Fibroblast of lung (primary cell): ENCODE measurements around the gene TDP1. TPM values are rescaled to one million over a fixed set of nuclear protein-coding genes. Genes with fewer than 3 reads are reported as not detected.

Experiments
- DNase-seq, 2 donors: peaks; one replicate each; pipeline versions ENCODE4 v3.0.0 to v3.0.0-alpha.2; 2010; ENCODE audit warnings: low read depth in 2 of 2
- H2AFZ ChIP-seq: 2 replicates; pipeline ENCODE4 v1.5.1; 2012; ENCODE audit warnings: low read length, control low read depth, inconsistent platforms
- H3K27ac ChIP-seq: 2 replicates; pipeline ENCODE4 v1.5.1; 2011; ENCODE audit warnings: low read length, control low read depth; ENCODE audit not compliant: insufficient read depth
- H3K27me3 ChIP-seq: 2 replicates; pipeline ENCODE4 v1.5.1; 2011; ENCODE audit warnings: mild to moderate bottlenecking, low read length; ENCODE audit not compliant: control insufficient read depth, insufficient read depth
- H3K36me3 ChIP-seq: 2 replicates; pipeline ENCODE4 v1.5.1; 2011; ENCODE audit warnings: low read length; ENCODE audit not compliant: control insufficient read depth, insufficient read depth
- H3K4me1 ChIP-seq: 2 replicates; pipeline ENCODE4 v1.5.1; 2011; ENCODE audit warnings: low read length; ENCODE audit not compliant: control insufficient read depth, insufficient read depth; ENCODE audit errors: extremely low read depth
- H3K4me2 ChIP-seq: 2 replicates; pipeline ENCODE4 v1.5.1; 2011; ENCODE audit warnings: low read length, control low read depth; ENCODE audit not compliant: insufficient read depth; ENCODE audit errors: extremely low read depth
- H3K4me3 ChIP-seq, 4 experiments: fragments of 200-600 bp in 1 of 4; sonication (generic) in 1 of 4; replicated peaks in 1 of 4; 2 replicates each; pipeline ENCODE4 v1.5.1; 2011 to 2016; ENCODE audit warnings: low read length in 4 of 4, low read depth in 3 of 4, mild to moderate bottlenecking in 3 of 4, control low read depth in 2 of 4, inconsistent platforms in 1 of 4, mixed read lengths in 1 of 4; ENCODE audit not compliant: insufficient read depth in 1 of 4; ENCODE audit errors: control extremely low read depth in 1 of 4
- H3K79me2 ChIP-seq: 2 replicates; pipeline ENCODE4 v1.5.1; 2012; ENCODE audit warnings: mild to moderate bottlenecking, low read length, inconsistent platforms; ENCODE audit not compliant: control insufficient read depth, insufficient read depth
- H3K9ac ChIP-seq: 2 replicates; pipeline ENCODE4 v1.5.1; 2011; ENCODE audit warnings: mild to moderate bottlenecking, low read length, control low read depth; ENCODE audit not compliant: insufficient read depth
- H3K9me3 ChIP-seq: 2 replicates; pipeline ENCODE4 v1.5.1; 2012; ENCODE audit warnings: low read depth, low read length; ENCODE audit not compliant: control insufficient read depth, insufficient read depth
- H4K20me1 ChIP-seq: 2 replicates; pipeline ENCODE4 v1.5.1; 2011; ENCODE audit warnings: low read length; ENCODE audit not compliant: control insufficient read depth, insufficient read depth; ENCODE audit errors: extremely low read depth
- CTCF ChIP-seq, 2 donors: IDR thresholded peaks in 1 of 2; conservative IDR thresholded peaks in 1 of 2; 1 replicate in 1 of 2; 2 replicates in 1 of 2; pipeline ENCODE4 v1.5.1; 2011 to 2012; ENCODE audit warnings: low read length in 2 of 2, control low read depth in 1 of 2, inconsistent platforms in 1 of 2, low read depth in 1 of 2, mild to moderate bottlenecking in 1 of 2
- EZH2 ChIP-seq: IDR thresholded peaks from 2 replicates; pipeline ENCODE4 v1.5.1; 2012; ENCODE audit warnings: low read length, control low read depth, mild to moderate bottlenecking; ENCODE audit errors: missing control alignments
- polyA plus RNA-seq, 2 donors: library from polyadenylated mRNA; depleted of rRNA in 1 of 2; stranded (reverse) in 1 of 2; unstranded in 1 of 2; fragments of >200 nt; gene quantifications; 2 replicates each; pipeline ENCODE4 v1.2.1, GENCODE V29; 2011 to 2012; ENCODE audit warnings: missing spikeins in 1 of 2
- total RNA-seq: library from RNA; depleted of rRNA; stranded (reverse); fragments of >200 nt; gene quantifications from 2 replicates; pipeline ENCODE4 v1.2.1, GENCODE V29; 2014

Gene TDP1
- total and polyA plus RNA-seq, 2 donors (not counting 1 experiment from before 2014, with no cell fraction given) = 11.7 to 13.7 TPM

GRCh38 chr14:90045616-90046015 lies 89.9 kb downstream of the TDP1 start:
- Histone ChIP-seq H3K27ac (no peak overlapping the region), H3K9me3 (no peaks in the 10 kb centered on the region), H3K9ac (no peak overlapping the region), H3K4me1 (no peaks in the 10 kb centered on the region), H3K27me3 (no peaks in the 10 kb centered on the region), H2AFZ (no peak overlapping the region), H3K4me2 (no peak overlapping the region), H3K79me2 (no peaks in the 10 kb centered on the region), H3K36me3 (peaks cover 3% of the 10 kb centered on the region), H4K20me1 (no peaks in the 10 kb centered on the region), H3K4me3 (no peak overlapping the region)
- TF ChIP-seq CTCF (conservative IDR thresholded peaks at IDR 0.05 in 1 of 2, IDR thresholded peaks at IDR 0.05 in 1 of 2; ENCODE audit: low read depth in 1 of 2, low read length in 2 of 2) = no peak
- TF ChIP-seq EZH2 = no peak
- no peak for DNase-seq

GRCh38 chr14:90049390-90049789 lies 93.7 kb downstream of the TDP1 start:
- H3K4me3 ChIP-seq = no peak overlapping the region
- no peak overlapping the region for H3K27ac ChIP-seq
- H3K36me3 ChIP-seq = no peaks in the 10 kb centered on the region
- H3K9me3 ChIP-seq = no peaks in the 10 kb centered on the region
- H3K79me2 ChIP-seq = no peaks in the 10 kb centered on the region
- no peaks in the 10 kb centered on the region for H3K27me3 ChIP-seq
- no peak for TF ChIP-seq EZH2
- TF ChIP-seq CTCF (conservative IDR thresholded peaks at IDR 0.05 in 1 of 2, IDR thresholded peaks at IDR 0.05 in 1 of 2; ENCODE audit: low read depth in 1 of 2, low read length in 2 of 2) = no peak
- H3K9ac ChIP-seq = no peak overlapping the region
- no peaks in the 10 kb centered on the region for H4K20me1 ChIP-seq
- no peaks in the 10 kb centered on the region for H3K4me1 ChIP-seq
- no peak for DNase-seq
- H3K4me2 ChIP-seq = no peak overlapping the region
- H2AFZ ChIP-seq = no peak overlapping the region

- DNase-seq = no peak
- H3K27me3 ChIP-seq = no peaks in the 10 kb centered on the region
- H3K36me3 ChIP-seq = no peaks in the 10 kb centered on the region
- H2AFZ ChIP-seq = no peak overlapping the region
- no peak overlapping the region for H3K9ac ChIP-seq
- TF ChIP-seq CTCF (conservative IDR thresholded peaks at IDR 0.05 in 1 of 2, IDR thresholded peaks at IDR 0.05 in 1 of 2; ENCODE audit: low read depth in 1 of 2, low read length in 2 of 2) (no peak), EZH2 (no peak)
- H3K4me2 ChIP-seq = no peak overlapping the region
- no peaks in the 10 kb centered on the region for H3K4me1 ChIP-seq
- H3K79me2 ChIP-seq = no peaks in the 10 kb centered on the region
- H3K4me3 ChIP-seq = no peak overlapping the region
- H3K9me3 ChIP-seq = no peaks in the 10 kb centered on the region
- no peak overlapping the region for H3K27ac ChIP-seq
- H4K20me1 ChIP-seq = no peaks in the 10 kb centered on the region
These were observed 94.5 kb downstream of the TDP1 start for GRCh38 chr14:90050271-90050670.
